LNCAP (cell line): ENCODE data around the gene HDAC1.

ENCODE experiments used
- TF ChIP-seq, protein P1 (sequence below): fragments of 450-650 bp; IDR thresholded peaks from 2 replicates; pipeline ENCODE4 v1.5.1; 2017; ENCODE audit warnings: mild to moderate bottlenecking

The HDAC1 gene

DNA sequence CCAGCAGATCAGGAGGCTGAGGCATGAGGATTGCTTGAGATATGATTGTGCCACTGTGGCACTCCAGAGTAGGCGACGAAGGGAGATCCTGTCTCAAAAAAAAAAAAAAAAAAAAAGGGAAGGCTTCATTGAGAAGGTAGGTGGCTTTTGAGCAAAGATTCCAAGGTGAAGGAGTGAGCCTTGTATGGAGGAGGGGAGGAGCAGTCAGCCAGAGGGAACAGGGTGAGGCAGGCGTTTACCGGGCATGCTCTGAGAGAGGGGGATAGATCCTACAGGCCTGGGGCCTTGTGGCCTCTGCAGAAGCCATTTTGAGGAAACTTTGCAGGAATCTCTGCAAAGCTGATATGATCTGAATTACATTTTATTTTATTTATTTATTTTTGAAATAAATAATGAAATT lies 5.1 kb upstream of the HDAC1 start:
- TF ChIP-seq, protein P1, sequence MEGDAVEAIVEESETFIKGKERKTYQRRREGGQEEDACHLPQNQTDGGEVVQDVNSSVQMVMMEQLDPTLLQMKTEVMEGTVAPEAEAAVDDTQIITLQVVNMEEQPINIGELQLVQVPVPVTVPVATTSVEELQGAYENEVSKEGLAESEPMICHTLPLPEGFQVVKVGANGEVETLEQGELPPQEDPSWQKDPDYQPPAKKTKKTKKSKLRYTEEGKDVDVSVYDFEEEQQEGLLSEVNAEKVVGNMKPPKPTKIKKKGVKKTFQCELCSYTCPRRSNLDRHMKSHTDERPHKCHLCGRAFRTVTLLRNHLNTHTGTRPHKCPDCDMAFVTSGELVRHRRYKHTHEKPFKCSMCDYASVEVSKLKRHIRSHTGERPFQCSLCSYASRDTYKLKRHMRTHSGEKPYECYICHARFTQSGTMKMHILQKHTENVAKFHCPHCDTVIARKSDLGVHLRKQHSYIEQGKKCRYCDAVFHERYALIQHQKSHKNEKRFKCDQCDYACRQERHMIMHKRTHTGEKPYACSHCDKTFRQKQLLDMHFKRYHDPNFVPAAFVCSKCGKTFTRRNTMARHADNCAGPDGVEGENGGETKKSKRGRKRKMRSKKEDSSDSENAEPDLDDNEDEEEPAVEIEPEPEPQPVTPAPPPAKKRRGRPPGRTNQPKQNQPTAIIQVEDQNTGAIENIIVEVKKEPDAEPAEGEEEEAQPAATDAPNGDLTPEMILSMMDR = no peak

DNA sequence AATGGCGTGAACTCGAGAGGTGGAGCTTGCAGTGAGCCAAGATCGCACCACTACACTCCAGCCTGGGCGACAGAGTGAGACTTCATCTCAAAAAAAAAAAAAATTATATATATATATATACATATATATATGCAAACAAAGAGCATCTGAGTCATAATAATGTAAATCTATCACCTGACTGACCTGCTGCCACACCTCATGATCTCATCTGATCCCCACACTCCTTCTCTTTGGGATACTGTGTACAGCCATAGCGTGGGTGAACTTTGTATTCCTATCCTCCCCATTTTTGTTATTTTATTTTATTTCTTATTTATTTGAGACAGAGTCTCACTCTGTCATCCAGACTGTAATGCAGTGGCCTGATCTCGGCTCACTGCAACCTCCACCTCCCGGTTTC lies 2.6 kb upstream of the HDAC1 start:
- TF ChIP-seq, protein P1 = no peak

DNA sequence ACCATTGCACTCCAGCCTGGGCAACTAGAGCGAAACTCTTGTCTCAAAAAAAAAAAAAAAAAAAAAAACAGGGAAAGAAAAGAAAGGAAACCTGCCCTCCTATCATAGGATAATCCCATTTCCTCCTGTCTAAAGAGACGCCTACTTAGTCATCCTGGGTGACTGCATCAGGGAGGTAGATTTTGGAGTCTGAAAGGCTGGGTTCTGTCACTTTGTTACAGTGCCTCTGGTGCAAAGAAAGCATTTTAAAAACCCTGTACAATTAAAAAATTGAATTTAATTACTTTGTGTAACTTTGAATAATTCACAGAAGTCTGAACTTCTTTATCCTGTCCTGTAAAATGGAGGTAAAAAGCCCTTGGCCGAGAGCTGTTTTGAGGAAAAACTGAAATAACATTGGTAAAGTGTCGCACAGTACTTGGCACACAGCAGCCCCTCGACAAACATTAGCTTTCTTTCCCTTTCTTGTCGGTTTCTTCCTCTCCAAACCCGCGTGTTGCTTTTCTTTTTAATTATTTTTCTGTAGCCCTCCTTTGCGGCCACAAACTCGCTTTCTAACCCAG lies 657 bp upstream of the HDAC1 start:
- TF ChIP-seq, protein P1 = no peak

DNA sequence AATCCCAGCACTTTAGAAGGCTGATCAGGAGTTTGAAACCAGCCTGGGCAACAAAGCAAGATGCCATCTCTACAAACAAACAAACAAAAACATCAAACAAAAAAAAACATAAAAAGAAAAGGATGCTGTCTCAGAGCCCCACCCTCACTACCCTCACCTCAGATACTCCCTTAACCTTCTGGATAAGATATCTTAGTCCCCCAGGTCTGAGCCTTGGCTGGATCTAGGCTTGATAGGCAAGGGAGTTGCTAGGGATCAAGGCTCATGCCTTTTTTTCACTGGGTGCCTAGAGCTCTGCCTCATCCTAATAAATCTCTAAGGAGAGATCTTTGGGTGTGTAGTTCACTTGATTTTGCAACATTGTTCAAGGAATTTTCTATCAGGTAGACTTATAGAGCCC lies 7.4 kb downstream of the HDAC1 start:
- TF ChIP-seq, protein P1 = no peak

DNA sequence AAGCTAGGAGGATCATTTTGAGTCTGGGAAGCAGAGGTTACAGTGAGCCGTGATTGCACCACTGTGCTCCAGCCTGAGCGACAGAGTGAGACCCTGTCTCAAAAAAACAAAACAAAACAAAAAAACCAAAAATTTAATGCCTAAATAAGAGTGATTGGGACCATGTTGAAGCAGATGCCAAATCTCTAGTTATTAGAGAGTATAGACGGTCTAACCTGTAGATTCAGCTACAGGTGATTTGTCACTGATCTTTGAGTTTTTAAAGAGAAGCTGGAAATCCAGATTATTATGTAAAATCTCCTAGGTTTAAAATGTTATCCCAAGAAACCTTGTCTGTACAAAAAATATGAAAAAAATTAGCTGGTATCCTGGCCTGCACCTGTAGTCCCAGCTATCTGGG lies 11.5 kb downstream of the HDAC1 start:
- TF ChIP-seq, protein P1 = no peak

DNA sequence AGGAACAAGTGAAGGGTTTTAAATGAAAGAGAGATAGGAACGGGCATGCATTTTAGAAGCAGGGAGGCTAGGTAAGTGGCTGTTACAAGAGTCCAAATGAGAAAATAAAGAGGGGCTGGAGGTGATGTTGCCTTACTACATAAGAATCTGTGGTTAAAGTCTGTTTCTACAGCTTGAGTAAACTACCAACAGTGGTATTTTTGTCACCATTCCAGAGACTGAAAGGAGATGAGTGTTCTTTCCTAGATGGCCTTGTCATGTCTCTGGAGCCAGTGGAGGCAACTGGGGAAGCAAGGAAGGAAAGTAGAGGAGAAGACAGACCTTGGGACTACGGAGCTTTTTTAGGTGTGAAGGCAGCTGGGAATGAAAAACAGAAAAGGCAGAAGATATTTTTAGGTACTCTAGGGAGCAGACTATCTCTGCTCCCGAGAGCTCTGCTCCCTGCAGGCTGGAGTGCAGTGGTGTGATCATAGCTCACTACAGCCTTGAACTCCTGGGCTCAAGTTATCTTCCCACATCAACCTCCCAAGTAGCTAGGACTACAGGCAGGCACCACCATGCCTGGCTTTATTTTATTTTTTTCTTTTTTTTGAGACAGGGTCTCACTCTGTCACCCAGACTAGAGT lies 12.2 kb downstream of the HDAC1 start:
- TF ChIP-seq, protein P1 = no peak

DNA sequence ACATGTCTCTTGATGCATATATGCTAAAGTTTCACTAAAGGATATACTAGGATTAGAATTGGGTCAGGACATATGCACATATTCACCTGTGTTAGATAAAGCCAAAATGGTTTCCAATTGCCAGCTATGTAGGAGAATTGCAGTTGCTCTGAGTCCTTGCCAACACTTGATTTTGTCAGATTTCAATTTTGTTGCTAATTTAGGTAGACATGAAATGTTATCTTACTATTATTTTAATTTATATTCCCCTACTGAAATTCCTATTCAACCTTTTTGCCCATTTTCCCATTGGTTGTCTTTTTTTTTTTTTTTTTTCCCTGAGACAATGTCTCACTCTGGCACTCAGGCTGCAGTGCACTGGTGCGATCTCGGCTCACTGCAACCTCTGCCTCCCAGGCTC lies 13.4 kb downstream of the HDAC1 start:
- TF ChIP-seq, protein P1 = no peak

DNA sequence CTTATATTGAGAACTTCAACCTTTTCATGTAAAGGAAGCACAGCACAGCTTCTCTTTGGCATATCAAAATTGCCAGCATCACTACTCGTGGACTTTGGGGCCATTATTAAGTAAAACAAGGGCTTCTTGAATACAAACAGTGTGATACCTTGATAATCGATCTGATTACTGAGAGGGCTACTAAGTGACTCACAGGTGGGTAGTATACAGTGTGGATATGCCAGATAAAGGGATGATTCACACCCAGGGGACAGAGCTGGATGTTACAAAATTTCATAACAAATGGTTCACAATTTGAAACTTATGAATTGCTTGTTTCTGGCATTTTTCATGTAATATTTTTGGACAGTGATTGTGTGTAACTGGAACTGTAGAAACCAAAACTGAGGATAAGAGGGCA lies 15.4 kb downstream of the HDAC1 start:
- TF ChIP-seq, protein P1 = no peak
